Mucosa of rectum (tissue), 2 donors: ENCODE data around the gene FOXA1.

Experiments used
- H3K27ac ChIP-seq, 2 donors: one replicate each; pipeline ENCODE4 v1.7.0; 2013; ENCODE audit warnings: inconsistent platforms in 2 of 2, low read depth in 2 of 2, low read length in 2 of 2
- H3K27me3 ChIP-seq, 2 donors: one replicate each; pipeline ENCODE4 v1.7.0; 2013; ENCODE audit warnings: low read length in 2 of 2; ENCODE audit not compliant: control insufficient read depth in 2 of 2, insufficient read depth in 2 of 2
- H3K36me3 ChIP-seq, 2 donors: one replicate each; pipeline ENCODE4 v1.7.0; 2013; ENCODE audit warnings: low read length in 2 of 2; ENCODE audit not compliant: control insufficient read depth in 2 of 2, insufficient read depth in 2 of 2
- H3K4me1 ChIP-seq, 2 donors: one replicate each; pipeline ENCODE4 v1.7.0; 2013; ENCODE audit warnings: low read length in 2 of 2, mild to moderate bottlenecking in 1 of 2; ENCODE audit not compliant: control insufficient read depth in 2 of 2, insufficient read depth in 2 of 2
- H3K4me3 ChIP-seq, 2 donors: one replicate each; pipeline ENCODE4 v1.7.0; 2013; ENCODE audit warnings: low read length in 2 of 2
- H3K9ac ChIP-seq, 2 donors: one replicate each; pipeline ENCODE4 v1.7.0; 2013; ENCODE audit warnings: low read length in 2 of 2, low read depth in 1 of 2, mild to moderate bottlenecking in 1 of 2
- H3K9me3 ChIP-seq, 2 donors: one replicate each; pipeline ENCODE4 v1.7.0; 2013; ENCODE audit warnings: low read length in 2 of 2; ENCODE audit not compliant: control insufficient read depth in 2 of 2
- donor health status: healthy.
- donor health status: Normal muscosa, but diverticular disease.

Gene FOXA1

DNA sequence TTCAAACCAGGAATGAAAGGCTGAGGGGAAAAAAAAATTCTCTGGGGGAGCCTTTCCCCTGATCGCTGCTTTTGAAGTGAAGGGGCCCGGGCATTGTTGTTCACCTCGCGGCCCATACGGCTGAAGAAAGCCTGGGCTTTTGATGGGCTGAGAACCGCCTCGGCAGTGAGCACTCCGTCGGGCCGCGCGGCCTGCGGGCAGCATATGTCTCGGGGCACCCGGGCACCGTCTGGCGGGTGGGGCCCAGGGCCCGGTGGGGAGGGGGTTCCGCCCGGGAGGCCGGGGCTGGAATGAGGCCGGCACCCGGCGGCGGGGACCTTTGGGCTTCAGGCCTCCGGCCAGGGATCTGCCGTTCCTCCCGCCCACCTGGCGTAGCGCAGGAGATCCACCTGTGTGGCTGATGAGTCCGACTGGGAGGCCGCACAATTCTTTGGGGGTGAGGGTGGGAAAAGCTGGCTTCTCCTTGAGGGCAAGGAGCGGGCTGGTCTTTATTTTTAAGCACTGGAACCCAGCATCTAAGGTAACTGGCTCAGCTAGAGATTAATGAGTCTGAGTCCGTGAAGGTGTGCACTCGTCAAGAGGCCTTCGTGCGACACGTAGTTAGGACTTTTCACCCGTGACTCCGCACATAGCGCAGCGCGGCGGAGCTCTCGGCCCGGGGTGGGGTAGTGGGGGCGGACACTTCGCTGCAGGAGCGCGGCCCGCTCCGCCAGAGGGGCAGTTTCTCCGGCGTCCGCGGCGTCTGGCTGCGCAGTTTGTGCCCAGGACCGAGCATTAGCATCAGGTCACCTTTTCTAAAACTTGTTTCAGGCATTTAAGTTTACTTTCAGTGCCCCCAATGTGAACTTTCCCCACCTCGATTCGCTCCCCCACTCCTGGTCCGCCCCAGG lies 10.6 kb downstream of the FOXA1 start:
- peaks cover 3 to 16% of the 10 kb centered on the region in 2 donors for H3K4me1 ChIP-seq
- H3K27ac ChIP-seq: peak overlapping the region; percentile 89 to 92
- H3K36me3 ChIP-seq: no peaks in the 10 kb centered on the region
- H3K27me3 ChIP-seq: peaks cover 3 to 11% of the 10 kb centered on the region in 2 donors
- H3K9me3 ChIP-seq: no peaks in the 10 kb centered on the region
- peak overlapping the region; percentile 67 to 73 for H3K4me3 ChIP-seq
- H3K9ac ChIP-seq: peak overlapping the region; percentile 58 to 72

DNA sequence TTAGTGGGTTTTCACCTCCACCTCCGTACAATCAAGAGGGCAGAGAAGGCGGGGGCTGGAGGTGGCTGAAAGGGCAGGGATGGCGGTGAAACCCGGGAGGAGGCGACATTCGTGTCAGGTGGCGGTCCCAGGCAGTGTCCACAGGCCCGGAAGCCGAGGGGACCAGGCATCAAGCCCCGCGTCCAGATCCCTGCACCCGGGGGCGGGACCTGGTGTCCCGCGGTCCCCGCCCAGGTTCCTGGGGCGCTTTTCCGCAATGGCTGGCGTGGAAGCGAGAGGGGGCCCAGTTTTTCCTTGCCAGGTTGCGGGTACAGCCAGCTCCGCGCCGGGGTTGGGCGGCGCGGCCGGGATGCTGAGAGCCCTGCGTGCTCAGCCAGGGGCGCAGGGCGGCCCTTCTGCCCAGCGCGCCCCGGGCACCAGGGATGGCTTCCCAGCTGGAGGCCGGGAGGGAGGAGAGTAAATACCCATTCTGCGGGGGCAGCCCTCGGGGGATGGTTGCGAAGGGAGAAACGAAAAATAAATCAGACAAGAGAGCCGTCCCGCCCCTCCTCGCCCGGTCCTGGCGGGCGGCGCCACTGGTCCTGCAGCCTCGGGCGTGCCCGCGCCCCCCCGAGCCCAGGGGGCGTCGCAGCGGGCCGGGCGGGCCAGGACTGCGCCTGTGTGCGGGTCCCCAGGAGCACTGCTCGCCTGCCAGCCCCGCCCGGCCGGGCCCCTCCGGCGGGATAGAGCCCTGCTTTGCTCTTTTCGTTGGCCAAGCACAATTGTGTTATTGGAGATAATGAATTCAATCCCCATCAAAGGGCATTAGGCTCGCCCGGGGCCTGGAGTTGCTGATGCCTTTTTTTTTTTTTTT lies 11.5 kb downstream of the FOXA1 start:
- H3K4me1 ChIP-seq: peaks cover 3 to 16% of the 10 kb centered on the region in 2 donors
- peak overlapping the region; percentile 89 to 92 for H3K27ac ChIP-seq
- H3K4me3 ChIP-seq: peak overlapping the region; percentile 67 to 73
- peak overlapping the region; percentile 52 to 72 for H3K9ac ChIP-seq
- H3K9me3 ChIP-seq: no peaks in the 10 kb centered on the region
- H3K27me3 ChIP-seq: peaks cover 3 to 11% of the 10 kb centered on the region in 2 donors
- no peaks in the 10 kb centered on the region for H3K36me3 ChIP-seq

DNA sequence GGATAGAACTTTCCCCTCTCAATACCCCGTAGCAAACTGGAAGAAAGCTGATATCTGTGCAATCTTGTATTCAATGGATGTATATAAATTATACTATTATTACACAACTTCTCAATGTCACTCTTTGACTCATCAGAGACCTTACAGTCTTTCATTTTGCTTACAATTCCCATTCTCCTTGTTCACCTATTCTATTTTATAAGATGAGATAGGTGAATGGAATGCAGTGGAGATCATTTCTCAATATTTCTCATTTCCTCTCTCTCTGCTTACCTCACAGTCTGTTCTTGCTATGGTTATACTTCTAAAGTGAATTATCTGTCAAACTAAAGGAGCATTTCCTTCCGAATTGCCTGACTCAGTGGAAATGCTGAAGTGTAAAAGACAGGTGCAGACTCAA lies 14.9 kb downstream of the FOXA1 start:
- no peaks in the 10 kb centered on the region for H3K9me3 ChIP-seq
- peaks cover 3 to 8% of the 10 kb centered on the region in 2 donors for H3K4me1 ChIP-seq
- H3K27ac ChIP-seq: no peak overlapping the region
- no peaks in the 10 kb centered on the region for H3K36me3 ChIP-seq
- H3K9ac ChIP-seq: no peak overlapping the region
- H3K4me3 ChIP-seq: no peak overlapping the region
- H3K27me3 ChIP-seq: peaks cover 0 to 4% of the 10 kb centered on the region in 2 donors

GRCh38 chr14:37579274-37579673 lies 15.8 kb downstream of the FOXA1 start:
- H3K9me3 ChIP-seq: no peaks in the 10 kb centered on the region
- no peak overlapping the region for H3K4me3 ChIP-seq
- no peak overlapping the region for H3K27ac ChIP-seq
- H3K4me1 ChIP-seq: peaks cover 0 to 3% of the 10 kb centered on the region in 2 donors
- H3K27me3 ChIP-seq: no peaks in the 10 kb centered on the region
- H3K9ac ChIP-seq: no peak overlapping the region
- no peaks in the 10 kb centered on the region for H3K36me3 ChIP-seq

GRCh38 chr14:37573356-37573755 lies 21.7 kb downstream of the FOXA1 start:
- H3K4me1 ChIP-seq: no peaks in the 10 kb centered on the region
- no peaks in the 10 kb centered on the region for H3K27me3 ChIP-seq
- no peak overlapping the region for H3K27ac ChIP-seq
- H3K9me3 ChIP-seq: no peaks in the 10 kb centered on the region
- H3K9ac ChIP-seq: no peak overlapping the region
- H3K36me3 ChIP-seq: no peaks in the 10 kb centered on the region
- H3K4me3 ChIP-seq: no peak overlapping the region

- Histone ChIP-seq H3K4me3 (no peak overlapping the region), H3K9me3 (no peaks in the 10 kb centered on the region), H3K27me3 (no peaks in the 10 kb centered on the region)
These were observed 23.7 kb downstream of the FOXA1 start for GRCh38 chr14:37571391-37571790.

DNA sequence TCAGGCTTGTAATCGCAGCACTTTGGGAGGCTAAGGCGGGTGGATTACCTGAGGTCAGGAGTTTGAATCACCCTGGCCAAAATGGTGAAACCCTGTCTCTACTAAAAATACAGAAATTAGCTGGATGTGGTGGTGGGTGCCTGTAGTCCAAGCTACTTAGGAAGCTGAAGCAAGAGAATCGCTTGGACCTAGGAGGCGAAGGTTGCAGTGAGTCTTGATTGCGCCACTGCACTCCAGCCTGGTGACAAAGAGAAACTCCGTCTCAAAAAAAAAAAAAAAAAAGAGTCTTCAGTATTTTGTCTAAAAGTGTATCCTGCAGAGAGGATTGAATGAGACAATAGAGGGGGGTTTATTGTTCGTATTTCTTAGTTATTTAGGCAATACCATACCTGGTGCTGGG lies 25.3 kb downstream of the FOXA1 start:
- Histone ChIP-seq H3K27ac (no peak overlapping the region), H3K27me3 (no peaks in the 10 kb centered on the region), H3K36me3 (no peaks in the 10 kb centered on the region), H3K4me1 (peaks cover 4 to 8% of the 10 kb centered on the region in 2 donors), H3K9ac (no peak overlapping the region), H3K9me3 (no peaks in the 10 kb centered on the region), H3K4me3 (no peak overlapping the region)

More at GRCh38 chr14:37571391-37571790, 23.7 kb downstream of the FOXA1 start:
- no peak overlapping the region for H3K9ac ChIP-seq
- no peak overlapping the region for H3K27ac ChIP-seq
- H3K4me1 ChIP-seq: peaks cover 0 to 2% of the 10 kb centered on the region in 2 donors
- no peaks in the 10 kb centered on the region for H3K36me3 ChIP-seq

DNA sequence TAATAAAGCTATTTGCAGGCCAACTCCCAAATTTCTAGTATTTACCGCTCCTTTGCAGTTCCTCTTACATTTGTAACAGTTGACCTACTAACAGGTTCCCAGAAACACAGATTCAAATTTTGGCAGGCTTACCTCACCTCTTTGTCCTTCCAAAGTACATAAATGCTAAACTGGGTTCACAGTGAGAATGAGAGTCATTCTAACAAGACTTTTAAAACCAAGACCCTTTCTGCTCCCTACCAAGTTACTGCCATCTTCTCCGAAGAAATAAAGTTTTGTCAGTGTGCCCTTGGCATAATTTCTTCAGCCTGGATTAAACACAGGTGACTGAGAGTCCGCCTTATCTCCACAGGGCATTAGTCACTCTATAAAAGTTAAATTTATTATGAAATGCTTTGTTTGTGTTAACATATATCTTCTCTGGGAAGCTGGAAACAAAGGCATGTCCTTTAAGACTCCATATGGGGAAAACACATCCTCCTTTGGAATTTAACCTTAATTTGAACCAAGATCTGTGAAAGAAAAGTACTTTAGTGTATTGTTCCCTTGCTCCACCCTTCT lies 28.2 kb downstream of the FOXA1 start:
- peaks cover 8 to 13% of the 10 kb centered on the region in 2 donors for H3K4me1 ChIP-seq
- peak overlapping the region; percentile 79 to 84 for H3K27ac ChIP-seq
- H3K4me3 ChIP-seq: peak overlapping the region; percentile 59 to 79
- no peaks in the 10 kb centered on the region for H3K36me3 ChIP-seq
- peak overlapping the region; percentile 65 to 70 for H3K9ac ChIP-seq
- no peaks in the 10 kb centered on the region for H3K9me3 ChIP-seq
- no peaks in the 10 kb centered on the region for H3K27me3 ChIP-seq

GRCh38 chr14:37565550-37565949 lies 29.5 kb downstream of the FOXA1 start:
- Histone ChIP-seq H3K27ac (peak overlapping the region; percentile 38 to 63), H3K36me3 (no peaks in the 10 kb centered on the region), H3K9ac (peak overlapping the region; percentile 41 to 70), H3K4me1 (peaks cover 10 to 16% of the 10 kb centered on the region in 2 donors), H3K27me3 (no peaks in the 10 kb centered on the region), H3K9me3 (no peaks in the 10 kb centered on the region), H3K4me3 (peak overlapping the region in 1 of 2 donors; percentile 69)
